GM23248 (cell line): ENCODE data around the gene DHX58.

Source experiments
- EZH2 ChIP-seq: fragments of 200-600 bp; sonication (generic); IDR thresholded peaks from 2 replicates; pipeline ENCODE4 v1.6.1; 2018; ENCODE audit warnings: antibody characterized with exemption, mild to moderate bottlenecking; ENCODE audit not compliant: insufficient read depth, poor library complexity, severe bottlenecking
- EZH2phosphoT487 ChIP-seq: fragments of 200-600 bp; sonication (generic); IDR thresholded peaks from 2 replicates; pipeline ENCODE4 v1.6.1; 2018; ENCODE audit warnings: antibody characterized with exemption, moderate library complexity, mild to moderate bottlenecking, low read depth; ENCODE audit not compliant: insufficient read depth

DNA sequence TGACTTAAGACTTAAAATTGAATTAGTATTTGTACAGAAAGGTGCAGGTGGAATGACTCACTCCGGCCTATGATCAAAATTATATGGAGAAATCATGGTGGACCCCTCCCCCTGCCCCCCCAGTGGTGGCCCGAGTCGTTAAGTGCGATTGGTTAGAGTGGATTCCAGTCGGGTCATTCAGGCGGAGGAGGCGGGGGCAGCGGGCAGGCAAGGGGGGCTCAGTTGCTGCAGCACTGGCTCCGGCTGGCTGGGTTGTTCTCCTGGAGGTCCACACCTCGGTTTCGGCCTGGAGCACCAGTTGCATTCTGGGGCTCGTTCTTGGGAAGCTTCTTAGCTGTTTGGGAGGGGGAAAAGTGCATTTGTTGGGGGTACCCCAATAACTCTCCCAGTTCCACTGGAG lies 13.1 kb upstream of the DHX58 start:
- TF ChIP-seq EZH2phosphoT487 (no peak), EZH2 (no peak)
